ENCODE results near the gene STOX1.

- TF ChIP-seq CTCF (IDR thresholded peaks at IDR 0.05), result peak in 1 of 3 donors; percentile 6
- TF ChIP-seq EP300 (IDR thresholded peaks at IDR 0.05), result no peak
- no peak for TF ChIP-seq POLR2A (IDR thresholded peaks at IDR 0.05)
These were observed 73.2 kb downstream of the STOX1 start for GRCh38 chr10:68900427-68901104.

All from ovary (tissue), 3 donors.